ENCODE results near the gene STARD7.

DNA sequence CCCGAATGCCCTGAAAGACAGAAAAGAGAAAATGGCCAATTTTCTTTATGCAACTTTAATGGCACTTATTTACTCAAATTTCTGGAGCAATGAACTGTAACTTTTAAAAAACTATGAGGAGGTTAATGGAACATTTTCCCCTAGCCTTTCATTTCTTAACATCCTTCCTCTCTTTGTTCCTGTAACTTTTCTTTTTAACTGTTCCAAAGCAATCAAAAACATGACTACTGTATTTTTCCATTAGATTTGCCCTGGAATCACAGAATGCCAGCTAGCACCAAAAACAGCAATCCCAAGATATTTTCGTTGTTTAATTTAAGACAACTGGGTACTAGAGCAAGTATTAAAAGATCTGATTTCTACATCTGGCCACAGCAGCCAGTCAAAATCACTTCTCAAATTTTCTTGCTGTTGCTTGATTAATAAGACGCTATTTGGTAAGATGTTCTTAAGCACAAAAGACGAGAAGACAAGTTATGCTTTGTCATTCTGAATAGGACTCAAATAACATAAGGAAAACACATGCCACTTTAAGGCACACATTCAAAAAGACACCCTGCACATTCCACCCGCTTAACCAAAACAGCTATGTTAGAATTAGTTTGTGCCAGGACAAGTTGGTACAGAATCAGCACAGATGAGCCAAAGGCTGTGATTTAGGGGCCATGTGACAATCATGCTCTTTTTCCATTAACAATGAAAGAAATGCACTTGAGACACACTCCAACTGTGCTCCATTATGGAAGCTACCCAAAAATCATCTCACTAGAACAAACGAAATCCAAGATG, 3.6 kb downstream of the STARD7 start:
- TF ChIP-seq POLR2A (IDR thresholded peaks at IDR 0.05; ENCODE audit: low read length) (no peak), GATA1 (IDR thresholded peaks at IDR 0.05; ENCODE audit: low read depth, low read length) (no peak)
